Esophagus (tissue), 2 donors: ENCODE results near the gene PCTP. TPM values are rescaled to one million over a fixed set of nuclear protein-coding genes. Genes with fewer than 3 reads are reported as not detected.

Experiments
- H3K27ac ChIP-seq, 2 donors: one replicate each; pipeline ENCODE4 v1.5.1; 2013; ENCODE audit warnings: low read depth in 2 of 2, mild to moderate bottlenecking in 2 of 2, inconsistent platforms in 1 of 2, low read length in 1 of 2, moderate library complexity in 1 of 2
- H3K27me3 ChIP-seq, 2 donors: one replicate each; pipeline ENCODE4 v1.6.1; 2013; ENCODE audit warnings: low read length in 2 of 2, control low read depth in 1 of 2, mild to moderate bottlenecking in 1 of 2; ENCODE audit not compliant: insufficient read depth in 2 of 2, control insufficient read depth in 1 of 2
- H3K36me3 ChIP-seq, 2 donors: one replicate each; pipeline ENCODE4 v1.6.1; 2013; ENCODE audit warnings: low read length in 1 of 2; ENCODE audit not compliant: control insufficient read depth in 2 of 2, insufficient read depth in 2 of 2
- H3K4me1 ChIP-seq, 2 donors: one replicate each; pipeline ENCODE4 v1.6.1; 2013; ENCODE audit warnings: low read length in 1 of 2; ENCODE audit not compliant: control insufficient read depth in 2 of 2, insufficient read depth in 2 of 2
- H3K4me3 ChIP-seq, 2 donors: one replicate each; pipeline ENCODE4 v1.5.1; 2013; ENCODE audit warnings: low read length in 2 of 2, mild to moderate bottlenecking in 2 of 2, low read depth in 1 of 2, moderate library complexity in 1 of 2
- H3K9me3 ChIP-seq, 2 donors: one replicate each; pipeline ENCODE4 v1.6.1; 2013; ENCODE audit warnings: mild to moderate bottlenecking in 2 of 2, low read depth in 1 of 2, low read length in 1 of 2, moderate library complexity in 1 of 2; ENCODE audit not compliant: control insufficient read depth in 2 of 2, insufficient read depth in 1 of 2
- WGBS, 2 donors: extraction: QIAGEN DNeasy Blood & Tissue Kit; methylation state at CpG; one replicate each; pipeline ENCODE4 v1.1.7; 2013; 5-methylcytosine and 5-hydroxymethylcytosine counted together
- polyA plus RNA-seq, 2 donors: library from polyadenylated mRNA; stranded (reverse); fragments of 200-250 nt; gene quantifications; one replicate each; pipeline ENCODE4 v1.2.3, GENCODE V29; 2013
- donor health status: healthy with polysubstance abuse.
- donor health status: Bipolar disorder and iron deficiency.

Gene PCTP
- polyA plus RNA-seq, 2 donors, result 6.4 to 8.7 TPM

- Histone ChIP-seq H3K27ac (no peak overlapping the region), H3K27me3 (no peaks in the 10 kb centered on the region), H3K9me3 (no peaks in the 10 kb centered on the region), H3K4me3 (no peak overlapping the region), H3K4me1 (no peaks in the 10 kb centered on the region), H3K36me3 (peaks cover 0 to 5% of the 10 kb centered on the region in 2 donors)
- WGBS, 2 donors, result 69 to 89% methylated on average over 2 of the region's 2 CpGs
These were observed 26.7 kb downstream of the PCTP start for GRCh38 chr17:55777471-55777971.

DNA sequence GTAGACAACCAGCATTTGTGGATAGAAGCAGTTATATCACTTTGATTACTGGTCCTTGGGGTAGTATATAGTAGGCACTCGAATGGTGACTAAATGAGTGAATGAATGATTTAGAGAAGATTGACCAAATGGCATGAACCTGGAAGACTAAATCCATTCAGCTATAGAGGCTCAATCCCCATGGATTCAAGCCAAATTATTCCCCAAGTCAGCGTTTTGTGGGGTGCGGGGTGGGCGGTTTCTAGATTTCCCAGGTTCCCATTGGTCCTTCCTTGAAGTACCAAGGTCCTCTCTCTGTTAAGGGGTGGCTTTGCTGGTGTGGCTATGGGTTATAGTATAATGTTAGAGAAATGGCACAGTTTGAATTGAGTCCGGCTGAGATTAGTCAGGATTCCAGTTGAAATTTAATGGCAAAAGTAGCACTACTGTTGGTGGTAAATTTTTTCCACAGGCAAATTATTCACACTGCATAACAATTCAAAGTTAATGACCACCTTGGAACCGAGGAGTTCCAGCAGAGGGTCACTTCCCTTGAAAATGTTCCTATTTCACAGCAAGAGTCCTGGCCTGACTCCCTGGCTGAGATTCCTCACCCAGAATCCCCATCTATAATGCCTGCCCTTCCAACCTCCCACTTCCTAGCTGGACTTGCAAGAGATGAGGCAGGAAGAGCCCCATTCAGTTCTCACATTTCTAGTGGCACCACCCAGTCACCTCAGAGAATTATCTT is 27.7 kb downstream of the PCTP start:
- peaks cover 0 to 5% of the 10 kb centered on the region in 2 donors for H3K36me3 ChIP-seq
- H3K27ac ChIP-seq, result no peak overlapping the region
- no peaks in the 10 kb centered on the region for H3K9me3 ChIP-seq
- H3K4me3 ChIP-seq, result no peak overlapping the region
- H3K4me1 ChIP-seq, result no peaks in the 10 kb centered on the region
- WGBS, 2 donors, result 91 to 92% methylated on average over 6 of the region's 6 CpGs
- no peaks in the 10 kb centered on the region for H3K27me3 ChIP-seq

DNA sequence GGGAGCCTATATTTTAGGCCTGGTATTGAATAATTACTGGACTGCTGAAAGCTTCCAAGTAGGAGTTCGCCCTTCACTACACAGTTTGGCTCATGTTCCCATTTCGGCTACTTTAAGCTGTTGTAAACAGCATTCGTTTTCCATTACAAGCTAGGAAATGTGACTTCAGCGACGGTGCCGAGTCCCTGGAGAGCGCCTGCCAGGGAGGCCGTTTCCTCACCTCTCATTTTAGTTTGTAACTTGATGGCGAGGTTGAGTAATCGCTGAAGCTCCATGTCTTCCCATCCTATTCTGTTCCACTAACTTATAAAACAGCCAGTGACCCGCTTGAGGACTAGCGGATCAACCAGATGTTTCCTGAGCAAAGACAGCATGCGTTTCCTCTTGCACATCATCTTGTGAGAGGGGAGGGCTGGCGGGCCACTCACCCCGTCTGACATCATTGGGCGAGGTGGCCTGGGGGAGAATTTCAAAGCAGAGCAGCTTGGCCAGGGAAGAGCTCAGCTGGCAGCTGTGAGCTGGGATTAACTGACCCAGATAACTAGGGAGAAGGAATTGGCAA is 32.9 kb downstream of the PCTP start:
- WGBS, 2 donors, result 51 to 60% methylated on average over 16 of the region's 16 CpGs
- no peaks in the 10 kb centered on the region for H3K27me3 ChIP-seq
- H3K4me1 ChIP-seq, result no peaks in the 10 kb centered on the region
- H3K27ac ChIP-seq, result no peak overlapping the region
- H3K36me3 ChIP-seq, result no peaks in the 10 kb centered on the region
- H3K4me3 ChIP-seq, result no peak overlapping the region
- no peaks in the 10 kb centered on the region for H3K9me3 ChIP-seq

DNA sequence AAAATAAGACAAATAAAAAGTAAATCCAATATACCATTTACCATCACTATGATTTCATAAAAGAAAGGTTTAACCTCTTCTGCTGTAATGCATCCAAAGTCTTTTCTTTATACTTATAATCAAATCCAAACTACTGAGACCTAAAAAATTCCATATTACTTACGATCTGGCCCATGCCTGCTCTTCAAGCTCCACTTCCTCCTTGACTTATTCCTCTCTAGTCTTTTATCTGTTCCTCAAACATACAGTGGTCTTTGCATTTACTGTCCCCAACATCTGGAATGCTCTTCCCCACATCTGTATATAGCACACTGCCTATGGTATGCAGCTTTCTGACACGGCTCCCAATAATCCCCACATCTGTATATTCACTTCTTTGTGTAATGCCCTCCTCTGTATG is 33.8 kb downstream of the PCTP start:
- no peaks in the 10 kb centered on the region for H3K36me3 ChIP-seq
- H3K4me3 ChIP-seq, result no peak overlapping the region
- H3K4me1 ChIP-seq, result no peaks in the 10 kb centered on the region
- no peaks in the 10 kb centered on the region for H3K9me3 ChIP-seq
- 57 to 74% methylated on average over 2 of the region's 2 CpGs for WGBS, 2 donors
- no peaks in the 10 kb centered on the region for H3K27me3 ChIP-seq
- no peak overlapping the region for H3K27ac ChIP-seq

- Histone ChIP-seq H3K4me1 (no peaks in the 10 kb centered on the region), H3K9me3 (no peaks in the 10 kb centered on the region), H3K27me3 (no peaks in the 10 kb centered on the region), H3K27ac (no peak overlapping the region), H3K36me3 (no peaks in the 10 kb centered on the region), H3K4me3 (no peak overlapping the region)
- WGBS, 2 donors, result 56 to 70% methylated on average over 1 of the region's 1 CpG
These were observed 34.3 kb downstream of the PCTP start for GRCh38 chr17:55785181-55785580.

DNA sequence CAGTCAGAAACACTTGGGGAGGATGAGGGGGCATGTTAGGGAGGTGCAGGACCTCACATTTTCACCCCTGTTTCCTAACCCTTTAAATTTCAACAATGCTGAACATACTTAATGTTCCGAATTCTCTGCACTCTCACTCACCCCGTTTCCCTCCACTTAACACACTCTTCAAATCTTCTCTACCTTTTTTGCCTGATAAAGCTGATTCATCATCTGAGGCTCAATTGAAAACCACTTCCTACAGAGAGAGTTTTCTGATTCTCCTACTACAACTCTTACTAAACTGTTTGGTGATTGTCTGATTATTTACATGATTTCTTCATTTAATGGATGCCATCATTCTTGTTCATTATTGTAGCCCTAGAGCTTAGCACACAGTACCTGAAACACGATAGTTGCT is 42.4 kb downstream of the PCTP start:
- H3K27ac ChIP-seq, result no peak overlapping the region
- no peaks in the 10 kb centered on the region for H3K9me3 ChIP-seq
- no peaks in the 10 kb centered on the region for H3K36me3 ChIP-seq
- H3K4me3 ChIP-seq, result no peak overlapping the region
- H3K27me3 ChIP-seq, result no peaks in the 10 kb centered on the region
- WGBS, 2 donors, result 77 to 79% methylated on average over 3 of the region's 3 CpGs
- no peaks in the 10 kb centered on the region for H3K4me1 ChIP-seq

- 45 to 54% methylated on average over 6 of the region's 6 CpGs for WGBS, 2 donors
- no peak overlapping the region for H3K4me3 ChIP-seq
- no peak overlapping the region for H3K27ac ChIP-seq
- no peaks in the 10 kb centered on the region for H3K9me3 ChIP-seq
- H3K36me3 ChIP-seq, result no peaks in the 10 kb centered on the region
- no peaks in the 10 kb centered on the region for H3K27me3 ChIP-seq
- H3K4me1 ChIP-seq, result no peaks in the 10 kb centered on the region
These were observed 44.1 kb downstream of the PCTP start for GRCh38 chr17:55794725-55795482.

DNA sequence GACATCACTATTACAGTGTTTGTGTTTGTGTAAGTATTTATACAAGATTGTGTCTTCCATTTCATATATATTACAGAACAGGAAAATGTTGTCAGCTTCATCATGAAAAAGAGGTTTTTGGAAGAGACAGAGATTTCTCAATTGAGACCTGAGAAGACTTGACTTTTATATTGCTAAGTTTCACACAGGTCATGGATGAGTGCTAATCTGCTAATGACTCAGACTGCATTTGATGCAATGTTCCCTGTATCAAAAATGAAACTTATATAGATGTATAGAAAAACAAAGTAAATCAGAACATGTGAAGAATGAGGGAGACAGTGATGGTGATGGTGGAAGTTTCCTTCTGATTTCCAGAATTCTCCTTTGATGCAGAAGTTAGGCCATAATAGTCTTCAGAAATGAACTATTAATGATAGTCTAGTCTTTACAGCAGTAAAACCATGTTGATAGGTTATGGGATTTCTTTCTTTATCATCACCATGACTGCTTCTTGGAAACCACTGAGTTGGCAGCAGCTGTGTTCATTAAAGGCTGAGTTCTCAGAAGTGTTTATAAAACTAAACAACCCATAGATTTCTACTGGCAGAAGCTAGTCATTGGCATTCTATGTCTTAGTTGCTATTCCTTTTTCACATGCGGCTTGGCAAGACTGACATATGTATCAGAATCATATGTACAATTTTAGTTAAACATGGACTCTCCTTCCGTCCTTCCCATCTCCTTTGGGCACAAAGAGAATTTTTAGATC is 56.1 kb downstream of the PCTP start:
- Histone ChIP-seq H3K27me3 (no peaks in the 10 kb centered on the region), H3K9me3 (no peaks in the 10 kb centered on the region), H3K4me1 (no peaks in the 10 kb centered on the region), H3K4me3 (no peak overlapping the region), H3K27ac (peak overlapping the region in 1 of 2 donors; percentile 24), H3K36me3 (no peaks in the 10 kb centered on the region)
- 35 to 58% methylated on average over 2 of the region's 2 CpGs for WGBS, 2 donors

GRCh38 chr17:55811536-55811935 is 60.7 kb downstream of the PCTP start:
- WGBS, 2 donors, result 54 to 60% methylated on average over 4 of the region's 4 CpGs
- no peaks in the 10 kb centered on the region for H3K4me1 ChIP-seq
- H3K27me3 ChIP-seq, result no peaks in the 10 kb centered on the region
- H3K9me3 ChIP-seq, result no peaks in the 10 kb centered on the region
- no peaks in the 10 kb centered on the region for H3K36me3 ChIP-seq
- no peak overlapping the region for H3K27ac ChIP-seq
- no peak overlapping the region for H3K4me3 ChIP-seq
